Neural cell (in vitro differentiated cells): ENCODE results near the gene IFIT3. TPM values are rescaled to one million over a fixed set of nuclear protein-coding genes. Genes with fewer than 3 reads are reported as not detected.

ENCODE experiments used
- H2AFZ ChIP-seq: fragments of 200-600, 300-800 bp; sonication (generic), shearing (Covaris generic); 2 replicates; pipeline ENCODE4 v1.6.0; 2014; ENCODE audit warnings: low read depth, mild to moderate bottlenecking, antibody characterized with exemption, low read length, moderate library complexity
- H3F3A ChIP-seq: fragments of 200-600 bp; shearing (Covaris generic); 2 replicates; pipeline ENCODE4 v1.6.1; 2016; ENCODE audit warnings: mild to moderate bottlenecking, moderate library complexity, mixed read lengths, antibody characterized with exemption, low read length; ENCODE audit not compliant: insufficient read depth, poor library complexity, severe bottlenecking
- H3K27ac ChIP-seq: fragments of 200-600, 300-800 bp; sonication (generic), shearing (Covaris generic); 2 replicates; pipeline ENCODE4 v1.5.1; 2014; ENCODE audit warnings: mild to moderate bottlenecking, low read length, moderate library complexity
- H3K27me3 ChIP-seq: fragments of 300-800, 200-600 bp; sonication (generic), shearing (Covaris generic); 2 replicates; pipeline ENCODE4 v1.6.0; 2014; ENCODE audit warnings: mild to moderate bottlenecking, low read depth, low read length, moderate library complexity; ENCODE audit not compliant: insufficient read depth
- H3K36me3 ChIP-seq: fragments of 300-800, 200-600 bp; sonication (generic), shearing (Covaris generic); 2 replicates; pipeline ENCODE4 v1.5.1; 2014; ENCODE audit warnings: mild to moderate bottlenecking, antibody characterized with exemption, low read length, moderate library complexity; ENCODE audit not compliant: insufficient read depth
- H3K4me2 ChIP-seq: fragments of 300-800, 200-600 bp; sonication (generic), shearing (Covaris generic); 2 replicates; pipeline ENCODE4 v1.6.0; 2014; ENCODE audit warnings: mild to moderate bottlenecking, low read length
- H3K4me3 ChIP-seq: fragments of 300-800, 200-600 bp; sonication (generic), shearing (Covaris generic); 2 replicates; pipeline ENCODE4 v1.5.1; 2014; ENCODE audit warnings: mild to moderate bottlenecking, low read length, moderate library complexity
- H3K79me2 ChIP-seq: fragments of 200-600 bp; shearing (Covaris generic); replicated peaks from 2 replicates; pipeline ENCODE4 v1.6.0; 2014; ENCODE audit warnings: mild to moderate bottlenecking, low read length, moderate library complexity; ENCODE audit not compliant: insufficient read depth
- H3K9ac ChIP-seq: fragments of 300-800, 200-600 bp; sonication (generic), shearing (Covaris generic); 2 replicates; pipeline ENCODE4 v1.6.1; 2016; ENCODE audit warnings: mild to moderate bottlenecking, low read length, mixed read lengths
- H3K9me2 ChIP-seq: fragments of 200-600 bp; shearing (Covaris generic); 2 replicates; pipeline ENCODE4 v1.6.1; 2016; ENCODE audit warnings: mild to moderate bottlenecking, low read length, mixed read lengths; ENCODE audit not compliant: insufficient read depth
- H3K9me3 ChIP-seq: fragments of 200-600, 300-800 bp; sonication (generic), shearing (Covaris generic); 2 replicates; pipeline ENCODE4 v1.6.1; 2016; ENCODE audit warnings: mild to moderate bottlenecking, mixed run types, low read length, moderate library complexity, mixed read lengths
- H4K20me1 ChIP-seq: fragments of 200-600 bp; shearing (Covaris generic); 2 replicates; pipeline ENCODE4 v1.6.1; 2016; ENCODE audit warnings: mild to moderate bottlenecking, mixed run types; ENCODE audit not compliant: insufficient read depth
- CTCF ChIP-seq: fragments of 450-650 bp; IDR thresholded peaks from 2 replicates; pipeline ENCODE4 v1.5.1; 2014; ENCODE audit warnings: antibody characterized with exemption, mild to moderate bottlenecking, moderate library complexity; ENCODE audit not compliant: poor library complexity, severe bottlenecking
- EP300 ChIP-seq: fragments of 450-650 bp; conservative IDR thresholded peaks from 2 replicates; pipeline ENCODE4 v1.6.1; 2014; ENCODE audit warnings: antibody characterized with exemption, mild to moderate bottlenecking, moderate library complexity; ENCODE audit not compliant: poor library complexity, severe bottlenecking
- EZH2 ChIP-seq: fragments of 200-600, 300-800 bp; shearing (Covaris generic), sonication (generic); IDR thresholded peaks from 2 replicates; pipeline ENCODE4 v1.6.1; 2014; ENCODE audit warnings: antibody characterized with exemption, low read length, borderline replicate concordance, mild to moderate bottlenecking; ENCODE audit not compliant: insufficient read depth, poor library complexity, severe bottlenecking
- MXI1 ChIP-seq: fragments of 450-650 bp; conservative IDR thresholded peaks from 2 replicates; pipeline ENCODE4 v1.6.1; 2014; ENCODE audit warnings: antibody characterized with exemption, mild to moderate bottlenecking; ENCODE audit not compliant: poor library complexity, severe bottlenecking
- POLR2AphosphoS5 ChIP-seq: IDR thresholded peaks from 2 replicates; pipeline ENCODE4 v1.6.1; 2012
- RAD21 ChIP-seq: fragments of 450-650 bp; conservative IDR thresholded peaks from 2 replicates; pipeline ENCODE4 v1.6.1; 2014; ENCODE audit warnings: antibody characterized with exemption, mild to moderate bottlenecking, moderate library complexity
- SMC3 ChIP-seq: fragments of 450-650 bp; conservative IDR thresholded peaks from 2 replicates; pipeline ENCODE4 v1.6.1; 2014; ENCODE audit warnings: antibody characterized with exemption, mild to moderate bottlenecking, moderate library complexity; ENCODE audit not compliant: poor library complexity
- TAF1 ChIP-seq: IDR thresholded peaks from 2 replicates; pipeline ENCODE4 v1.6.1; 2012; ENCODE audit warnings: low read depth
- polyA plus RNA-seq: library from polyadenylated mRNA; depleted of rRNA; stranded (reverse); fragments of >200 nt; gene quantifications from 2 replicates; pipeline ENCODE4 v1.2.3, GENCODE V29; 2014
- TF ChIP-seq, protein P1 (sequence below): IDR thresholded peaks from 2 replicates; pipeline ENCODE4 v1.6.1; 2012; ENCODE audit warnings: borderline replicate concordance

Gene IFIT3
- polyA plus RNA-seq, 1 donor from 2014 or later, result 0.24 TPM

DNA sequence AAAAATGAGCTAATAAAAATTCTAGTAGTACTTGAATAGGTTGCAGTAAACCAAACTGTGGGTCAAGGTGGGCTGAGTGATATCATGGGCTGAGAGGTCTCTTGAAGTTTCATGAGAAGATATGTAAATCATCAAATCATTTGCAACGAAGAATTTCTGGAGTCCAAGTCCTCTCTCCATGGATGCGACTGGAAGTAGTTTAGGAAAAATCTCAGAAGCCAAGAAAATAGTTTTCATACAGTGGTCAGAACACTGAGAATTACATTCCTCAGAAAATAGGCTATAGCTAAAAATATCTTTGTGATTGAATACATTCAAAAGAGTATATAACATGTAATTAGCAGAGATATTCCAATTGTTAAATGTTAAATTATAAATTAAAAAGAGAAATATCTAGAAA, 61.0 kb downstream of the IFIT3 start:
- H3K36me3 ChIP-seq, result no peaks in the 10 kb centered on the region
- no peaks in the 10 kb centered on the region for H3K79me2 ChIP-seq
- H3K4me3 ChIP-seq, result no peak overlapping the region
- H3F3A ChIP-seq, result no peaks in the 10 kb centered on the region
- no peak overlapping the region for H2AFZ ChIP-seq
- H3K27ac ChIP-seq, result no peak overlapping the region
- H3K27me3 ChIP-seq, result no peaks in the 10 kb centered on the region
- H3K9me3 ChIP-seq, result no peaks in the 10 kb centered on the region
- H3K9me2 ChIP-seq, result no peaks in the 10 kb centered on the region
- no peaks in the 10 kb centered on the region for H4K20me1 ChIP-seq
- TF ChIP-seq CTCF (no peak), RAD21 (no peak), EP300 (no peak), MXI1 (no peak), SMC3 (no peak), POLR2AphosphoS5 (no peak), EZH2 (no peak), TAF1 (no peak)
- TF ChIP-seq, protein P1, sequence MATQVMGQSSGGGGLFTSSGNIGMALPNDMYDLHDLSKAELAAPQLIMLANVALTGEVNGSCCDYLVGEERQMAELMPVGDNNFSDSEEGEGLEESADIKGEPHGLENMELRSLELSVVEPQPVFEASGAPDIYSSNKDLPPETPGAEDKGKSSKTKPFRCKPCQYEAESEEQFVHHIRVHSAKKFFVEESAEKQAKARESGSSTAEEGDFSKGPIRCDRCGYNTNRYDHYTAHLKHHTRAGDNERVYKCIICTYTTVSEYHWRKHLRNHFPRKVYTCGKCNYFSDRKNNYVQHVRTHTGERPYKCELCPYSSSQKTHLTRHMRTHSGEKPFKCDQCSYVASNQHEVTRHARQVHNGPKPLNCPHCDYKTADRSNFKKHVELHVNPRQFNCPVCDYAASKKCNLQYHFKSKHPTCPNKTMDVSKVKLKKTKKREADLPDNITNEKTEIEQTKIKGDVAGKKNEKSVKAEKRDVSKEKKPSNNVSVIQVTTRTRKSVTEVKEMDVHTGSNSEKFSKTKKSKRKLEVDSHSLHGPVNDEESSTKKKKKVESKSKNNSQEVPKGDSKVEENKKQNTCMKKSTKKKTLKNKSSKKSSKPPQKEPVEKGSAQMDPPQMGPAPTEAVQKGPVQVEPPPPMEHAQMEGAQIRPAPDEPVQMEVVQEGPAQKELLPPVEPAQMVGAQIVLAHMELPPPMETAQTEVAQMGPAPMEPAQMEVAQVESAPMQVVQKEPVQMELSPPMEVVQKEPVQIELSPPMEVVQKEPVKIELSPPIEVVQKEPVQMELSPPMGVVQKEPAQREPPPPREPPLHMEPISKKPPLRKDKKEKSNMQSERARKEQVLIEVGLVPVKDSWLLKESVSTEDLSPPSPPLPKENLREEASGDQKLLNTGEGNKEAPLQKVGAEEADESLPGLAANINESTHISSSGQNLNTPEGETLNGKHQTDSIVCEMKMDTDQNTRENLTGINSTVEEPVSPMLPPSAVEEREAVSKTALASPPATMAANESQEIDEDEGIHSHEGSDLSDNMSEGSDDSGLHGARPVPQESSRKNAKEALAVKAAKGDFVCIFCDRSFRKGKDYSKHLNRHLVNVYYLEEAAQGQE, result no peak
- H3K9ac ChIP-seq, result no peak overlapping the region
- H3K4me2 ChIP-seq, result no peak overlapping the region

DNA sequence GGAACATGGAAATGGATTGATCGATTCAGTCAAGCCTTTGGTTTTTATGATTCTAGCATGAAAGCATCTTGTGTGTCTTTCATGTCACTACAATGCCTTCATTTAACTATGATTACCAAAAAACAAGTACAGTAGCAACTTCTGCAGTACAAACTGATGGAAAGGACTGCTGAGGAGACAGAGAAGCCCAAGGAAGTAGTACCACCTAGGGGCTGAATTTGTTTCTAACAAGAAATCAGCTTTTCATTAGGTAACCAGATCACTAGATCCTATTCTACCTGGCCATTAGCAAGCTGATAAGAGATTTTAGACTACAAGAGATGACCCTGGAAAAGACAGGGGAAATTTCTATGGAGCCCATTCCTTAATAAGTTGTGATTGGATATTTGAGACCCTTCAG, 61.5 kb downstream of the IFIT3 start:
- TF ChIP-seq, protein P1, result no peak
- TF ChIP-seq MXI1, result no peak
- TF ChIP-seq POLR2AphosphoS5, result no peak
- TF ChIP-seq EP300, result no peak
- TF ChIP-seq TAF1, result no peak
- TF ChIP-seq CTCF, result peak; percentile 40
- TF ChIP-seq RAD21, result peak; percentile 53
- TF ChIP-seq SMC3, result peak; percentile 21
- no peak for TF ChIP-seq EZH2
- Histone ChIP-seq H3K27ac (no peak overlapping the region), H3K9me3 (no peaks in the 10 kb centered on the region), H3K4me3 (no peak overlapping the region), H3F3A (no peaks in the 10 kb centered on the region), H3K9ac (no peak overlapping the region), H2AFZ (no peak overlapping the region), H4K20me1 (no peaks in the 10 kb centered on the region), H3K79me2 (no peaks in the 10 kb centered on the region), H3K4me2 (no peak overlapping the region), H3K27me3 (no peaks in the 10 kb centered on the region), H3K36me3 (no peaks in the 10 kb centered on the region), H3K9me2 (no peaks in the 10 kb centered on the region)
